Astrocyte (in vitro differentiated cells and primary cell): ENCODE results near the gene ANO6. TPM values are rescaled to one million over a fixed set of nuclear protein-coding genes. Genes with fewer than 3 reads are reported as not detected.

Experiments
- DNase-seq: peaks from one replicate; pipeline ENCODE4 v3.0.0-alpha.2; 2010; ENCODE audit warnings: low read depth
- FAIRE-seq: peaks from 2 replicates; lab custom pipeline; 2011; peaks lifted over from hg19 to GRCh38; lab: Jason Lieb, UNC
- H2AFZ ChIP-seq: 2 replicates; pipeline ENCODE4 v1.6.0; 2012; ENCODE audit warnings: low read depth, low read length, inconsistent platforms
- H3K27ac ChIP-seq: 2 replicates; pipeline ENCODE4 v1.5.1; 2011; ENCODE audit warnings: low read depth, low read length, inconsistent platforms
- H3K27me3 ChIP-seq: 2 replicates; pipeline ENCODE4 v1.6.0; 2011; ENCODE audit warnings: low read length, inconsistent platforms; ENCODE audit not compliant: insufficient read depth
- H3K36me3 ChIP-seq: 2 replicates; pipeline ENCODE4 v1.5.1; 2011; ENCODE audit warnings: low read length, inconsistent platforms; ENCODE audit not compliant: insufficient read depth
- H3K4me1 ChIP-seq: 2 replicates; pipeline ENCODE4 v1.5.1; 2011; ENCODE audit warnings: low read length, inconsistent platforms; ENCODE audit not compliant: insufficient read depth
- H3K4me2 ChIP-seq: 2 replicates; pipeline ENCODE4 v1.6.0; 2012; ENCODE audit warnings: low read length, inconsistent platforms
- H3K4me3 ChIP-seq: 2 replicates; pipeline ENCODE4 v1.5.1; 2011; ENCODE audit warnings: low read depth, mild to moderate bottlenecking, low read length, inconsistent platforms; ENCODE audit not compliant: insufficient read depth
- H3K79me2 ChIP-seq: 2 replicates; pipeline ENCODE4 v1.6.0; 2012; ENCODE audit warnings: mild to moderate bottlenecking, low read length, inconsistent platforms; ENCODE audit not compliant: insufficient read depth
- H3K9ac ChIP-seq: 2 replicates; pipeline ENCODE4 v1.6.0; 2012; ENCODE audit warnings: mild to moderate bottlenecking, low read length, inconsistent platforms
- H3K9me3 ChIP-seq: 2 replicates; pipeline ENCODE4 v1.5.1; 2012; ENCODE audit warnings: low read depth, mild to moderate bottlenecking, low read length, inconsistent platforms; ENCODE audit not compliant: insufficient read depth
- H4K20me1 ChIP-seq: 2 replicates; pipeline ENCODE4 v1.6.0; 2012; ENCODE audit warnings: low read length, inconsistent platforms; ENCODE audit not compliant: insufficient read depth
- H3K27ac Mint-ChIP-seq: one replicate; pipeline ENCODE4 v1.8.0; 2021; ENCODE audit warnings: mild to moderate bottlenecking, mixed read lengths; ENCODE audit not compliant: unreplicated experiment
- H3K27me3 Mint-ChIP-seq: one replicate; pipeline ENCODE4 v1.8.0; 2021; ENCODE audit warnings: low read depth, mixed read lengths; ENCODE audit not compliant: unreplicated experiment
- H3K36me3 Mint-ChIP-seq: one replicate; pipeline ENCODE4 v1.8.0; 2021; ENCODE audit warnings: low read depth, mixed read lengths; ENCODE audit not compliant: unreplicated experiment
- H3K4me1 Mint-ChIP-seq: one replicate; pipeline ENCODE4 v1.8.0; 2021; ENCODE audit warnings: low read depth, mixed read lengths; ENCODE audit not compliant: unreplicated experiment
- H3K4me3 Mint-ChIP-seq: one replicate; pipeline ENCODE4 v1.8.0; 2021; ENCODE audit warnings: mild to moderate bottlenecking, moderate library complexity, mixed read lengths; ENCODE audit not compliant: unreplicated experiment
- H3K9me3 Mint-ChIP-seq: one replicate; pipeline ENCODE4 v1.8.0; 2021; ENCODE audit warnings: mild to moderate bottlenecking, mixed read lengths; ENCODE audit not compliant: unreplicated experiment
- EZH2 ChIP-seq: IDR thresholded peaks from 2 replicates; pipeline ENCODE4 v1.6.1; 2012; ENCODE audit warnings: mild to moderate bottlenecking, low read length, inconsistent platforms; ENCODE audit not compliant: insufficient read depth
- total RNA-seq: library from RNA; stranded (reverse); gene quantifications from 2 replicates; pipeline ENCODE4 v1.2.1, GENCODE V29; 2021
- TF ChIP-seq, protein P1 (sequence below): IDR thresholded peaks from 2 replicates; pipeline ENCODE4 v1.5.1; 2011; ENCODE audit warnings: low read depth, mild to moderate bottlenecking, inconsistent platforms, low read length, moderate library complexity; ENCODE audit not compliant: insufficient read depth

ANO6 gene
- total RNA-seq, 1 donor from 2014 or later: 113 TPM

DNA sequence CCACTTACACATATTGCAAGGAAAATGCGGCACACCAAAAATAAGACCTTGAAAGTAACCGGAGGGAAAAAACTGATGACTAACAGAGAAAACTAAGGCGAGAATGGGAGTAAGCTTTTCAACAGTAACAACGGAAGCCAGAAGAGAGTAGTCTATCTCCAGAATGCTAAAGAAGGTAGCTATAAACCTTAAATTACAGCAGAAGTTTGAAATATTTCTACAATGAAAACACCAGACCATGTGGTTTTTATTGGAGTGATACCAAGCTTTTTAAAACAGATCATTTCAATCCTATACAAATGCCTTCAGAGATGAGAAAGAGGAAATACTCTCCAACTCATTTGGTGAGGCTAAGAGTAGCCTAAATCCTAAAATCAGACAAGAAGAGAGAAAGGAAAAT is 209.5 kb downstream of the ANO6 start:
- no peak overlapping the region for H3K27ac Mint-ChIP-seq
- H3K36me3 ChIP-seq: peaks cover 10% of the 10 kb centered on the region
- H3K27ac ChIP-seq: peak overlapping the region; percentile 24
- peaks cover 8% of the 10 kb centered on the region for H3K4me1 ChIP-seq
- no peak for TF ChIP-seq EZH2
- TF ChIP-seq, protein P1, sequence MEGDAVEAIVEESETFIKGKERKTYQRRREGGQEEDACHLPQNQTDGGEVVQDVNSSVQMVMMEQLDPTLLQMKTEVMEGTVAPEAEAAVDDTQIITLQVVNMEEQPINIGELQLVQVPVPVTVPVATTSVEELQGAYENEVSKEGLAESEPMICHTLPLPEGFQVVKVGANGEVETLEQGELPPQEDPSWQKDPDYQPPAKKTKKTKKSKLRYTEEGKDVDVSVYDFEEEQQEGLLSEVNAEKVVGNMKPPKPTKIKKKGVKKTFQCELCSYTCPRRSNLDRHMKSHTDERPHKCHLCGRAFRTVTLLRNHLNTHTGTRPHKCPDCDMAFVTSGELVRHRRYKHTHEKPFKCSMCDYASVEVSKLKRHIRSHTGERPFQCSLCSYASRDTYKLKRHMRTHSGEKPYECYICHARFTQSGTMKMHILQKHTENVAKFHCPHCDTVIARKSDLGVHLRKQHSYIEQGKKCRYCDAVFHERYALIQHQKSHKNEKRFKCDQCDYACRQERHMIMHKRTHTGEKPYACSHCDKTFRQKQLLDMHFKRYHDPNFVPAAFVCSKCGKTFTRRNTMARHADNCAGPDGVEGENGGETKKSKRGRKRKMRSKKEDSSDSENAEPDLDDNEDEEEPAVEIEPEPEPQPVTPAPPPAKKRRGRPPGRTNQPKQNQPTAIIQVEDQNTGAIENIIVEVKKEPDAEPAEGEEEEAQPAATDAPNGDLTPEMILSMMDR: no peak
- no peaks in the 10 kb centered on the region for H3K4me1 Mint-ChIP-seq
- no peak overlapping the region for H2AFZ ChIP-seq
- H3K9ac ChIP-seq: peak overlapping the region; percentile 3
- H3K36me3 Mint-ChIP-seq: peaks cover 34% of the 10 kb centered on the region
- no peak overlapping the region for H3K4me3 Mint-ChIP-seq
- H3K79me2 ChIP-seq: no peaks in the 10 kb centered on the region
- H3K27me3 Mint-ChIP-seq: no peaks in the 10 kb centered on the region
- peak overlapping the region; percentile 39 for H3K4me2 ChIP-seq
- DNase-seq (peak; percentile 82), FAIRE-seq (no peak)
- no peaks in the 10 kb centered on the region for H4K20me1 ChIP-seq
- H3K9me3 ChIP-seq: no peaks in the 10 kb centered on the region
- H3K4me3 ChIP-seq: no peak overlapping the region
- no peaks in the 10 kb centered on the region for H3K27me3 ChIP-seq
- H3K9me3 Mint-ChIP-seq: no peaks in the 10 kb centered on the region

DNA sequence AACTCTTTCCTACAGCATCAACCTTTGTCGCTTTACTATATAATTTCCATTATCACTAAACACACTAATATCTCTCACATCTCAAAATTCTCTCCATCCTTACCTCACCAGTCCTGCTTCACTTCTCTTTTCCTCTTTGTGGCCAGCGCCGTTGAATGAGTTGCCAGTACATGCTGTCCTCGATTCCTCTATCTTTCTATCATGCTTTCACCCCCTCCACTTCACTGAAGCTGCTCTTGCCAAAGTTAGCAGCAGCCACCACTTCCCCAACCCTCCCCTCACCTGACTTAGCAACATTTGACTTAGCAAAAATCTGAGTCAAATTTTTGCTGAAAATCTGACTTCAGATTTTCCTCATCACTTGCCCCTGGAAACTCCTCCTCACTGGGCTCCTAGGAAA is 210.4 kb downstream of the ANO6 start:
- H3K79me2 ChIP-seq: no peaks in the 10 kb centered on the region
- H3K4me3 ChIP-seq: no peak overlapping the region
- H3K27ac Mint-ChIP-seq: no peak overlapping the region
- peaks cover 10% of the 10 kb centered on the region for H3K36me3 ChIP-seq
- no peak for TF ChIP-seq EZH2
- TF ChIP-seq, protein P1: no peak
- H3K4me1 Mint-ChIP-seq: peaks cover 2% of the 10 kb centered on the region
- H3K9me3 ChIP-seq: no peaks in the 10 kb centered on the region
- H4K20me1 ChIP-seq: no peaks in the 10 kb centered on the region
- H3K36me3 Mint-ChIP-seq: peaks cover 39% of the 10 kb centered on the region
- H3K27ac ChIP-seq: no peak overlapping the region
- FAIRE-seq: no peak
- no peak for DNase-seq
- H3K9me3 Mint-ChIP-seq: no peaks in the 10 kb centered on the region
- H3K9ac ChIP-seq: no peak overlapping the region
- no peaks in the 10 kb centered on the region for H3K27me3 Mint-ChIP-seq
- no peak overlapping the region for H2AFZ ChIP-seq
- no peak overlapping the region for H3K4me2 ChIP-seq
- no peaks in the 10 kb centered on the region for H3K27me3 ChIP-seq
- peaks cover 8% of the 10 kb centered on the region for H3K4me1 ChIP-seq
- no peak overlapping the region for H3K4me3 Mint-ChIP-seq

DNA sequence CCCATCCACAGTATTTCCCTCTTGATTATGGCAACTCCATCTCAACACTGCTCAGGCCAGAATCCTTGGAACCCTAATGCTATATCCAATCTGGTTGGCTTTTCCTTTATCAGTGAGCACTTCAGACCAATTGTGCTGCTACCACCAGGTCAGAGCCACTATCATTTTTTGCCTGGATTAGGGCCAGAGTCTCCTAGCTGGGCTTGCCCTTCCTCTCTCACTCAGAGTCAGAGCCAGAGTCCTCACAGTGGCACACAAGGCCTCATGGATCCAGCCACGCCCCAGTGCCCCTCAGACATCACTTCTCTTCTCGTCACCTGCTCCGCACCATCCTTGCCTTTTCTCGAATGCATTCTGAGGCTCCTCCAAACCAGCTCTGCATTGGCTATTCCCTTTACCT is 211.1 kb downstream of the ANO6 start:
- H3K27ac ChIP-seq: no peak overlapping the region
- no peak overlapping the region for H3K4me3 ChIP-seq
- H3K4me3 Mint-ChIP-seq: no peak overlapping the region
- no peaks in the 10 kb centered on the region for H3K9me3 Mint-ChIP-seq
- TF ChIP-seq EZH2: no peak
- TF ChIP-seq, protein P1: no peak
- no peak for FAIRE-seq
- peaks cover 40% of the 10 kb centered on the region for H3K36me3 Mint-ChIP-seq
- no peaks in the 10 kb centered on the region for H3K9me3 ChIP-seq
- no peak overlapping the region for H2AFZ ChIP-seq
- peaks cover 10% of the 10 kb centered on the region for H3K36me3 ChIP-seq
- H3K27ac Mint-ChIP-seq: no peak overlapping the region
- no peak overlapping the region for H3K4me2 ChIP-seq
- H3K27me3 Mint-ChIP-seq: no peaks in the 10 kb centered on the region
- no peak overlapping the region for H3K9ac ChIP-seq
- no peaks in the 10 kb centered on the region for H3K79me2 ChIP-seq
- DNase-seq: no peak
- H4K20me1 ChIP-seq: no peaks in the 10 kb centered on the region
- peaks cover 2% of the 10 kb centered on the region for H3K4me1 Mint-ChIP-seq
- no peaks in the 10 kb centered on the region for H3K27me3 ChIP-seq
- peaks cover 8% of the 10 kb centered on the region for H3K4me1 ChIP-seq
